ENCODE measurements around the gene INPP5A. TPM values are rescaled to one million over a fixed set of nuclear protein-coding genes. Genes with fewer than 3 reads are reported as not detected.
"Not testable (repeated sequence)": the region's sequence is repeated elsewhere in the genome, so short reads cannot be mapped to it uniquely, and the experiment has no call there.

INPP5A gene
- total and polyA plus RNA-seq, 9 of the 15 experiments (the other 6 are each of a cell fraction or from before 2014, with no cell fraction given) = 0.66 to 11.6 (median 7.7) TPM

DNA sequence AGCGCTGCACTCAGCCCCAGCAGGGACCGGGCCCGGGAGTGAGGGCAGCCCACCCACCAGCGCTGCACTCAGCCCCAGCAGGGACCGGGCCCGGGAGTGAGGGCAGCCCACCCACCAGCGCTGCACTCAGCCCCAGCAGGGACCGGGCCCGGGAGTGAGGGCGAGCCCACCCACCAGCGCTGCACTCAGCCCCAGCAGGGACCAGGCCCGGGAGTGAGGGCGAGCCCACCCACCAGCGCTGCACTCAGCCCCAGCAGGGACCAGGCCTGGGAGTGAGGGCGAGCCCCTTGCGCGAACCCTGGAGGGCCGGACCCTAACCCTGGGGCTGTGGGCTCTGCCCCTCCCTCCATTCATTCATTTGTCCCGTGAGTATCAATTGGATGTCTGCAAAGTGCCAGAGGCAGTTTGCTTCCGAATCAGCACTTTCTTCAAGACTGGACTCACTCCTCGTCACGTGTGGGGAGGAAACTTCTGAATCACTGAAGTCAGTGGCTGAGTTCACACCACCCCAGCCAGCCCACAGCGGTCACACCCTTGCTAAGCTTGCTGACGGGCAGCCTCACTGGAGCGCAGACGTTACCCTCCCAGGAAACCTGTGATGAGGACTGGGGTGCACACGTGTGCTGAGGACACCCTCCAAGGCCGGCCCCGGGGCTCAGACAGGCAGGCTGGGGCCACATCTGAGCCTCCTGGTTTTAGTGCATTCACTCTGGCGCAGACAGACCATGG lies 205.8 kb downstream of the INPP5A start:
- FAIRE-seq; H3K27ac ChIP-seq (ENCODE audit: extremely low read depth, low read depth, low read length); H3K4me1 ChIP-seq (replicated peaks in 1 of 2; ENCODE audit: control insufficient read depth in 2 of 2, insufficient read depth in 2 of 2, low read length in 2 of 2); H3K9me1 ChIP-seq (ENCODE audit: control insufficient read depth, insufficient read depth, low read length); H2AFZ ChIP-seq (ENCODE audit: low read depth, low read length); in situ Hi-C loops (cut with MboI); H4K20me1 ChIP-seq (replicated peaks; ENCODE audit: control insufficient read depth, insufficient read depth, low read length); intact Hi-C loops (cut with micrococcal nuclease); H3K4me3 ChIP-seq; CTCF ChIA-PET (ENCODE audit: low intra/inter-chr PET ratio); DNase-seq (ENCODE audit: extremely low read depth in 1 of 4, low spot score in 3 of 4); H3K4me2 ChIP-seq (ENCODE audit: insufficient read depth, low read length); H3K27me3 ChIP-seq (ENCODE audit: control insufficient read depth in 2 of 2, insufficient read depth in 2 of 2, low read length in 2 of 2); H3K9me3 ChIP-seq (replicated peaks; ENCODE audit: control insufficient read depth, insufficient read depth, low read depth, low read length); POLR2A ChIA-PET; H3K36me3 ChIP-seq (ENCODE audit: control insufficient read depth, insufficient read depth, low read length); ATAC-seq; H3K9ac ChIP-seq (ENCODE audit: insufficient read depth in 1 of 2, low read depth in 2 of 2, low read length in 2 of 2); BruUV-seq (replicated peaks); H3K79me2 ChIP-seq (ENCODE audit: control insufficient read depth, insufficient read depth, low read length): not testable (repeated sequence)
- WGBS (ENCODE audit: insufficient coverage, low coverage, missing lambda C conversion rate) = 71% methylated on average over 16 of the region's 30 CpGs

DNA sequence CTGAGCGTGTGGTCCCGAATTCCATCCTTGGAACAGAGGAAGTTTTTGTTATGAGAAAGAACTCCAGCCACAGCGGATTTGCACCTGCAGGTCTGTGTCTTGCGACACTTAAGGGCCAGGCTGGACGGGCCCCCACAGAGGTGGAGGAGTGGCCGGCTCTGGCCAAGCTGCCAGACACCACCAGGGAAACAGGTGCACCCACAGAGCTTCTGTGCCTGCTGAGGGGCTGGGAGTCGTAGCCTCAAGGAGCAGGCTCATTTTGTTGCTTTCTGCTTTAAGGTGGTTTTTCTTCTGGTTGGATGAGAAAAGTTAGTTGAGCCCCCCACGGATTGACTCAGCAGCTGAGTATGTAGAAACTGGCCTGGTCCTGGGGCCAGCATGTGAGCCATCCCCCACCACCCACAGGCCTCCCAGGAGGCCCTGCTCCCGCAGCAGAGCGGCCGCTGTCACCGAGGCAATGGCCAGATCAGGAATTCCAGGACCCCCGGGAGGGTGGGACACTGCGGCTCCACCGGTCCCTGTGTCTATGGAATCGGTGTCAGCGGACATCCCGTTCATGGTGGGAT lies 206.4 kb downstream of the INPP5A start:
- H3K4me3 ChIP-seq = no peak overlapping the region
- H2AFZ ChIP-seq (ENCODE audit: low read depth, low read length) = no peak overlapping the region
- H3K9me3 ChIP-seq (replicated peaks; ENCODE audit: control insufficient read depth, insufficient read depth, low read depth, low read length) = no peaks in the 10 kb centered on the region
- FAIRE-seq = no peak
- 57% methylated on average over 5 of the region's 18 CpGs for WGBS (ENCODE audit: insufficient coverage, low coverage, missing lambda C conversion rate)
- in situ Hi-C loops (cut with MboI) (no loop called here), intact Hi-C loops (cut with micrococcal nuclease) (no loop called here)
- H3K79me2 ChIP-seq (ENCODE audit: control insufficient read depth, insufficient read depth, low read length) = no peaks in the 10 kb centered on the region
- BruUV-seq (replicated peaks) = no TSS peak
- no peaks in the 10 kb centered on the region for H3K9me1 ChIP-seq (ENCODE audit: control insufficient read depth, insufficient read depth, low read length)
- CTCF ChIA-PET (ENCODE audit: low intra/inter-chr PET ratio) = no interaction called here
- no peak for ATAC-seq
- H3K4me1 ChIP-seq (replicated peaks in 1 of 2; ENCODE audit: control insufficient read depth in 2 of 2, insufficient read depth in 2 of 2, low read length in 2 of 2) = peaks cover 0 to 4% of the 10 kb centered on the region in 2 experiments; a peak in 2 of 5 replicates
- no peak overlapping the region for H3K4me2 ChIP-seq (ENCODE audit: insufficient read depth, low read length)
- no peak overlapping the region for H3K27ac ChIP-seq (ENCODE audit: extremely low read depth, low read depth, low read length)
- no peak overlapping the region for H3K9ac ChIP-seq (ENCODE audit: insufficient read depth in 1 of 2, low read depth in 2 of 2, low read length in 2 of 2)
- POLR2A ChIA-PET = no interaction called here
- TF ChIP-seq MTA1 (IDR thresholded peaks at IDR 0.05; ENCODE audit: borderline replicate concordance) (no peak), ZSCAN29 (IDR thresholded peaks at IDR 0.05) (no peak), ZNF76 (CRISPR knock-in tag; IDR thresholded peaks at IDR 0.05; ENCODE audit: borderline replicate concordance) (no peak), NR4A1 (CRISPR knock-in tag; IDR thresholded peaks at IDR 0.05) (no peak), NR4A1 (tag; IDR thresholded peaks at IDR 0.05) (no peak), ZNF436 (CRISPR knock-in tag; IDR thresholded peaks at IDR 0.05) (no peak)
- TF ChIP-seq, protein P1, sequence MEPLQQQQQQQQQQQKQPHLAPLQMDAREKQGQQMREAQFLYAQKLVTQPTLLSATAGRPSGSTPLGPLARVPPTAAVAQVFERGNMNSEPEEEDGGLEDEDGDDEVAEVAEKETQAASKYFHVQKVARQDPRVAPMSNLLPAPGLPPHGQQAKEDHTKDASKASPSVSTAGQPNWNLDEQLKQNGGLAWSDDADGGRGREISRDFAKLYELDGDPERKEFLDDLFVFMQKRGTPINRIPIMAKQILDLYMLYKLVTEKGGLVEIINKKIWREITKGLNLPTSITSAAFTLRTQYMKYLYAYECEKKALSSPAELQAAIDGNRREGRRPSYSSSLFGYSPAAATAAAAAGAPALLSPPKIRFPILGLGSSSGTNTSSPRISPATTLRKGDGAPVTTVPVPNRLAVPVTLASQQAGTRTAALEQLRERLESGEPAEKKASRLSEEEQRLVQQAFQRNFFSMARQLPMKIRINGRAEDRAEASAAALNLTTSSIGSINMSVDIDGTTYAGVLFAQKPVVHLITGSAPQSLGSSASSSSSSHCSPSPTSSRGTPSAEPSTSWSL (CRISPR knock-in tag; IDR thresholded peaks at IDR 0.05; ENCODE audit: borderline replicate concordance) = no peak
- TF ChIP-seq, protein P2, sequence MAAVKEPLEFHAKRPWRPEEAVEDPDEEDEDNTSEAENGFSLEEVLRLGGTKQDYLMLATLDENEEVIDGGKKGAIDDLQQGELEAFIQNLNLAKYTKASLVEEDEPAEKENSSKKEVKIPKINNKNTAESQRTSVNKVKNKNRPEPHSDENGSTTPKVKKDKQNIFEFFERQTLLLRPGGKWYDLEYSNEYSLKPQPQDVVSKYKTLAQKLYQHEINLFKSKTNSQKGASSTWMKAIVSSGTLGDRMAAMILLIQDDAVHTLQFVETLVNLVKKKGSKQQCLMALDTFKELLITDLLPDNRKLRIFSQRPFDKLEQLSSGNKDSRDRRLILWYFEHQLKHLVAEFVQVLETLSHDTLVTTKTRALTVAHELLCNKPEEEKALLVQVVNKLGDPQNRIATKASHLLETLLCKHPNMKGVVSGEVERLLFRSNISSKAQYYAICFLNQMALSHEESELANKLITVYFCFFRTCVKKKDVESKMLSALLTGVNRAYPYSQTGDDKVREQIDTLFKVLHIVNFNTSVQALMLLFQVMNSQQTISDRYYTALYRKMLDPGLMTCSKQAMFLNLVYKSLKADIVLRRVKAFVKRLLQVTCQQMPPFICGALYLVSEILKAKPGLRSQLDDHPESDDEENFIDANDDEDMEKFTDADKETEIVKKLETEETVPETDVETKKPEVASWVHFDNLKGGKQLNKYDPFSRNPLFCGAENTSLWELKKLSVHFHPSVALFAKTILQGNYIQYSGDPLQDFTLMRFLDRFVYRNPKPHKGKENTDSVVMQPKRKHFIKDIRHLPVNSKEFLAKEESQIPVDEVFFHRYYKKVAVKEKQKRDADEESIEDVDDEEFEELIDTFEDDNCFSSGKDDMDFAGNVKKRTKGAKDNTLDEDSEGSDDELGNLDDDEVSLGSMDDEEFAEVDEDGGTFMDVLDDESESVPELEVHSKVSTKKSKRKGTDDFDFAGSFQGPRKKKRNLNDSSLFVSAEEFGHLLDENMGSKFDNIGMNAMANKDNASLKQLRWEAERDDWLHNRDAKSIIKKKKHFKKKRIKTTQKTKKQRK (IDR thresholded peaks at IDR 0.05; ENCODE audit: borderline replicate concordance, low read depth, low read length) = no peak
- no peak for DNase-seq (ENCODE audit: extremely low read depth in 1 of 4, low spot score in 3 of 4)
- no peaks in the 10 kb centered on the region for H3K36me3 ChIP-seq (ENCODE audit: control insufficient read depth, insufficient read depth, low read length)
- no peaks in the 10 kb centered on the region for H3K27me3 ChIP-seq (ENCODE audit: control insufficient read depth in 2 of 2, insufficient read depth in 2 of 2, low read length in 2 of 2)
- no peaks in the 10 kb centered on the region for H4K20me1 ChIP-seq (replicated peaks; ENCODE audit: control insufficient read depth, insufficient read depth, low read length)

All from K562 (cell line).